Suprapubic skin (tissue), 4 donors: Measurements from ENCODE around the gene QSOX1. TPM values are rescaled to one million over a fixed set of nuclear protein-coding genes. Genes with fewer than 3 reads are reported as not detected.

Experiments used
- DNase-seq, 2 donors: peaks; one replicate each; pipeline ENCODE4 v3.0.0-alpha.2; 2019; ENCODE audit warnings: low spot score in 2 of 2
- H3K27ac ChIP-seq: fragments of 200-600 bp; sonication (generic); one replicate; pipeline ENCODE4 v1.5.1; 2019
- H3K27me3 ChIP-seq: fragments of 200-600 bp; sonication (generic); one replicate; pipeline ENCODE4 v1.5.1; 2019
- H3K36me3 ChIP-seq: fragments of 200-600 bp; sonication (generic); one replicate; pipeline ENCODE4 v1.5.1; 2019
- H3K4me1 ChIP-seq: fragments of 200-600 bp; sonication (generic); one replicate; pipeline ENCODE4 v1.5.1; 2019
- H3K4me3 ChIP-seq: fragments of 200-600 bp; sonication (generic); one replicate; pipeline ENCODE4 v1.5.1; 2019; ENCODE audit warnings: mild to moderate bottlenecking
- H3K9me3 ChIP-seq: fragments of 200-600 bp; sonication (generic); one replicate; pipeline ENCODE4 v1.5.1; 2019
- CTCF ChIP-seq, 2 donors: fragments of 200-600 bp in 1 of 2; fragments of 450-650 bp in 1 of 2; sonication (generic) in 1 of 2; IDR thresholded peaks; one replicate each; pipeline ENCODE4 v1.5.1; 2016 to 2019; ENCODE audit warnings: antibody characterized with exemption in 2 of 2, mild to moderate bottlenecking in 1 of 2, moderate library complexity in 1 of 2
- EP300 ChIP-seq: sonication (generic); formaldehyde crosslinking; IDR thresholded peaks from one replicate; pipeline ENCODE4 v1.6.1; 2017; ENCODE audit warnings: antibody characterized with exemption
- POLR2A ChIP-seq, 2 donors: fragments of 450-650 bp; IDR thresholded peaks; one replicate each; pipeline ENCODE4 v1.6.1; 2017; ENCODE audit warnings: antibody characterized with exemption in 2 of 2, mild to moderate bottlenecking in 2 of 2, moderate library complexity in 2 of 2
- POLR2AphosphoS5 ChIP-seq, 3 donors: sonication (generic); formaldehyde crosslinking; IDR thresholded peaks; one replicate each; pipeline ENCODE4 v1.6.1; 2017; ENCODE audit warnings: antibody characterized with exemption in 3 of 3
- WGBS: methylation state at CpG from one replicate; pipeline ENCODE4 v1.1.5; 2018; 5-methylcytosine and 5-hydroxymethylcytosine counted together
- total RNA-seq, 4 donors: library from RNA; depleted of rRNA; stranded (reverse); fragments of >200 nt; gene quantifications; one replicate each; pipeline ENCODE4 v1.1.0, GENCODE V29; 2016

The QSOX1 gene
- total RNA-seq, 4 donors from 2014 or later: 56.6 to 66.1 (median 61.5) TPM

- H3K4me3 ChIP-seq: no peak overlapping the region
- TF ChIP-seq CTCF (IDR thresholded peaks at IDR 0.05) (no peak), EP300 (no peak), POLR2A (IDR thresholded peaks at IDR 0.05) (no peak), POLR2AphosphoS5 (IDR thresholded peaks at IDR 0.05) (no peak)
- H3K36me3 ChIP-seq: no peaks in the 10 kb centered on the region
- no peaks in the 10 kb centered on the region for H3K9me3 ChIP-seq
- H3K4me1 ChIP-seq: no peaks in the 10 kb centered on the region
- no peak overlapping the region for H3K27ac ChIP-seq
- H3K27me3 ChIP-seq: no peaks in the 10 kb centered on the region
- WGBS: 60% methylated on average over 2 of the region's 2 CpGs
- DNase-seq: no peak
Observed at GRCh38 chr1:180137776-180138175, 16.9 kb upstream of the QSOX1 start.

- H3K4me1 ChIP-seq: no peaks in the 10 kb centered on the region
- DNase-seq: no peak
- H3K27me3 ChIP-seq: no peaks in the 10 kb centered on the region
- no peak overlapping the region for H3K27ac ChIP-seq
- no peaks in the 10 kb centered on the region for H3K9me3 ChIP-seq
- 82% methylated on average over 6 of the region's 6 CpGs for WGBS
- H3K4me3 ChIP-seq: no peak overlapping the region
- TF ChIP-seq POLR2A (IDR thresholded peaks at IDR 0.05): no peak
- no peak for TF ChIP-seq EP300
- TF ChIP-seq CTCF (IDR thresholded peaks at IDR 0.05): no peak
- no peak for TF ChIP-seq POLR2AphosphoS5 (IDR thresholded peaks at IDR 0.05)
- no peaks in the 10 kb centered on the region for H3K36me3 ChIP-seq
Observed at GRCh38 chr1:180141381-180141934, 13.2 kb upstream of the QSOX1 start.

- no peak for TF ChIP-seq POLR2AphosphoS5 (IDR thresholded peaks at IDR 0.05)
- TF ChIP-seq CTCF (IDR thresholded peaks at IDR 0.05): no peak
- no peak for TF ChIP-seq EP300
- TF ChIP-seq POLR2A (IDR thresholded peaks at IDR 0.05): no peak
- no peak overlapping the region for H3K27ac ChIP-seq
- no peak overlapping the region for H3K4me3 ChIP-seq
- no peaks in the 10 kb centered on the region for H3K36me3 ChIP-seq
- no peaks in the 10 kb centered on the region for H3K4me1 ChIP-seq
- H3K27me3 ChIP-seq: no peaks in the 10 kb centered on the region
- DNase-seq: no peak
- no peaks in the 10 kb centered on the region for H3K9me3 ChIP-seq
- WGBS: 60% methylated on average over 3 of the region's 3 CpGs
Observed at GRCh38 chr1:180143359-180143758, 11.3 kb upstream of the QSOX1 start.

- Histone ChIP-seq H3K4me3 (no peak overlapping the region), H3K27ac (no peak overlapping the region), H3K4me1 (no peaks in the 10 kb centered on the region), H3K36me3 (no peaks in the 10 kb centered on the region), H3K27me3 (no peaks in the 10 kb centered on the region), H3K9me3 (no peaks in the 10 kb centered on the region)
- TF ChIP-seq CTCF (IDR thresholded peaks at IDR 0.05): no peak
- TF ChIP-seq EP300: no peak
- TF ChIP-seq POLR2A (IDR thresholded peaks at IDR 0.05): no peak
- TF ChIP-seq POLR2AphosphoS5 (IDR thresholded peaks at IDR 0.05): no peak
- WGBS: 78% methylated on average over 6 of the region's 6 CpGs
- no peak for DNase-seq
Observed at GRCh38 chr1:180144659-180145357, 9.9 kb upstream of the QSOX1 start.

GRCh38 chr1:180145446-180145845 lies 9.2 kb upstream of the QSOX1 start:
- H3K9me3 ChIP-seq: no peaks in the 10 kb centered on the region
- no peak overlapping the region for H3K4me3 ChIP-seq
- no peak overlapping the region for H3K27ac ChIP-seq
- 85% methylated on average over 3 of the region's 3 CpGs for WGBS
- no peaks in the 10 kb centered on the region for H3K27me3 ChIP-seq
- H3K4me1 ChIP-seq: no peaks in the 10 kb centered on the region
- DNase-seq: no peak
- TF ChIP-seq POLR2A (IDR thresholded peaks at IDR 0.05) (no peak), CTCF (IDR thresholded peaks at IDR 0.05) (no peak), EP300 (no peak), POLR2AphosphoS5 (IDR thresholded peaks at IDR 0.05) (no peak)
- H3K36me3 ChIP-seq: no peaks in the 10 kb centered on the region
